Jurkat, Clone E6-1 (cell line): ENCODE results near the gene DUSP5.
"Not testable (repeated sequence)": the region's sequence is repeated elsewhere in the genome, so short reads cannot be mapped to it uniquely, and the experiment has no call there.

Experiments used
- DNase-seq: peaks from one replicate; pipeline ENCODE4 v3.0.0-alpha.2; 2011; ENCODE audit warnings: low read depth, low spot score
- H3K4me3 ChIP-seq: 2 replicates; pipeline ENCODE4 v1.5.1; 2011; ENCODE audit warnings: mild to moderate bottlenecking, low read length, control low read depth, moderate library complexity

Gene DUSP5

GRCh38 chr10:110532628-110533027 lies 34.9 kb downstream of the DUSP5 start:
- H3K4me3 ChIP-seq, DNase-seq: not testable (repeated sequence)

DNA sequence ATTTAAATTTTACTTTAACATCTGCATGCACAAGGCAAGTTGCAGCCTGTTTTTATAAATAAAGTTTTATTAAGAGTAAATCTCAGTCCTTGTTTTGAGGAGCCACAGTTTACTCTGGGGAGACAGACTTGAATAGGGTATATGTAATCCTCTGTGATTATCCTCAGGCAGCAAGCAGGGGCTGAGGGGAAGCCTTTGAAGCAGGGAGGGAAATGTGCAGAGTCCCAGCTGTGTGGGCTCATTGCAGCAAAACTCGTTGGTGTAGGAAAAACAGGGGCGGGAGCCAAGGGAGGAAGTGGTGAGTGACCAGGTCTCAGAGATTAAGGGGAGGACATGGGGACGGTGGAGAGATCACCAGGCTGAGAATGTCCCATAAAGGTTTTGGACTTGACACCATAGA lies 35.4 kb downstream of the DUSP5 start:
- DNase-seq, result no peak

DNA sequence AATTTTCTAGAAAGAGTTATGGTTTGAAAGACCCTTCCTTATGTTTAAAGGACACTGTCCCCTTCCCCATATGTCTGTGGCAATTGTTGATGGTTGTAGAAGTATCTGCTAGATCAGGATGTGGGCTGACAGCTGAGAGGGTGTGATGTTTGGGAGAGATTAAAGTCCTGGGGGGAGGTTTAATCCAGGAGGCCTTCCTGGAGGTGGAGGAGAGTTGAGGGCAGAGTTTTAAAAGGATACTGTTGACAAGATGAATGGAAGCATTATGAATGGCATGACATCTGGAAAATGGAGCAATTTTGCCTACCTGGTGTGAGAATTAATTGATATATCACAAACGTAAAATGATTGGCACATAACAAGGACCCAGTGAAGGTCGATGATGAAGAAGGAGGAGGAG lies 36.9 kb downstream of the DUSP5 start:
- DNase-seq, result peak; percentile 21
- H3K4me3 ChIP-seq, result no peak overlapping the region

More for the DNA sequence above, 35.4 kb downstream of the DUSP5 start:
- H3K4me3 ChIP-seq, result no peak overlapping the region

GRCh38 chr10:110535958-110536891 lies 38.5 kb downstream of the DUSP5 start:
- no peak overlapping the region for H3K4me3 ChIP-seq
- peak; percentile 76 for DNase-seq

- H3K4me3 ChIP-seq, result no peak overlapping the region
- no peak for DNase-seq
Measured at GRCh38 chr10:110539091-110539490, 41.4 kb downstream of the DUSP5 start.

DNA sequence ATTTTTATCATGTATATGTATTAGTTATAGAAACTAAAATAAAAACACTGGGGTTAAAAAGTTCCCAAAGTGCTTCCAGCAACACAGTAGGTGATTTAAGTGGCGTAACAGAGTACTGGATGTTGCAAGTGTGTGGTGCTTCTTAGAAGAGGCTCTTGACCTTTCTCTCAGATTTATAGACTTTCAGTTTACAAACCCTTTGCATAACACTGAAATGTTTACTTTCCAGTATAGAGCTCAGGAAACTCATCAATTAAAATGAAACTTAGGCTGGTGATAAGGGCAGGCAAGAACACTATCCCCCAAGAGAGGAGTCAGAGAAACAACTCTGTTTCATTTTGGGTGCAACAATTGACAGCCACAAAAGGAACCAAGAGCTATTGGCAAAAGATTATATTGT lies 42.3 kb downstream of the DUSP5 start:
- H3K4me3 ChIP-seq, result no peak overlapping the region
- no peak for DNase-seq

GRCh38 chr10:110544958-110545537 lies 47.3 kb downstream of the DUSP5 start:
- no peak for DNase-seq
- H3K4me3 ChIP-seq, result no peak overlapping the region

- H3K4me3 ChIP-seq, result no peak overlapping the region
- no peak for DNase-seq
Measured at GRCh38 chr10:110546077-110546476, 48.4 kb downstream of the DUSP5 start.

GRCh38 chr10:110546499-110547110 lies 48.9 kb downstream of the DUSP5 start:
- no peak for DNase-seq
- H3K4me3 ChIP-seq, result no peak overlapping the region

GRCh38 chr10:110547139-110547761 lies 49.5 kb downstream of the DUSP5 start:
- H3K4me3 ChIP-seq, result no peak overlapping the region
- DNase-seq, result peak; percentile 48

GRCh38 chr10:110548002-110548401 lies 50.3 kb downstream of the DUSP5 start:
- no peak for DNase-seq
- no peak overlapping the region for H3K4me3 ChIP-seq

DNA sequence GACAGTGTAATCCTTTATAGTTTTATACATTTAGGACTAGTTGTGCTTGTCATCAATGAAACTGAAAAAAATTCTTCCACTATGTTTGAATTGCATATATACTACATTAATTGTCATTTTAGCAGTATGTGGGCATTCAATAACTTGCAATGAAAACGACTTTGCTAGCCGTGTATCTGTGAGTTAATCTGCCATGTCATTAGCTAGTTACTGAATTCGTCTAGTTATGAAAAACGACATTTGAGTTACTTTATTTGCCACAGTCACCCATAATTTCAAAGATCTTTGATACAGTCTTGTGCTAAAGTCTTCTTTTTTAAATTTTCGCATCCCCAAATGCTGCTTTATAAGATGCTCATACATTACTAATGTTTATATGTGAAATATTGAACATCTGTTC lies 51.5 kb downstream of the DUSP5 start:
- H3K4me3 ChIP-seq, result no peak overlapping the region
- DNase-seq, result no peak

GRCh38 chr10:110553905-110554304 lies 56.2 kb downstream of the DUSP5 start:
- no peak for DNase-seq

DNA sequence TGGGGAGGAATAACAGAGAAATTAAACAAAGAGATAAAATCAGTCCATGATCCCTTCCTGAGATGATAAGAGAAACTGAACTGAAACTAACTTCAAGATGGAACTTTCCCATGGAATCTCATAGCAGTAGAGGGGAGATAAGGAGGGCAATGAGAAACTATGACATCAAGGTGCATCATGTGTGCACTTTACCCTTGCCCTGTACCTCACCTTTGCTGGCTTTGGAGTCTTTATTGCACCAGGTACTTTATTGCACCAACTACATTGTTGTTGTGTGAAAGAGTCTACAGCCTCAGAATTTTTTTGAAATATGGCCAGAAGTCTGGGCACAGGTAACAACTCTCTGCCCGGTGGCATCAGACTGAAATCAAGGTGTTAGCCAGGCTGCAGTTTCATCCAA lies 58.6 kb downstream of the DUSP5 start:
- no peak overlapping the region for H3K4me3 ChIP-seq
- DNase-seq, result no peak

More at GRCh38 chr10:110553905-110554304, 56.2 kb downstream of the DUSP5 start:
- no peak overlapping the region for H3K4me3 ChIP-seq

DNA sequence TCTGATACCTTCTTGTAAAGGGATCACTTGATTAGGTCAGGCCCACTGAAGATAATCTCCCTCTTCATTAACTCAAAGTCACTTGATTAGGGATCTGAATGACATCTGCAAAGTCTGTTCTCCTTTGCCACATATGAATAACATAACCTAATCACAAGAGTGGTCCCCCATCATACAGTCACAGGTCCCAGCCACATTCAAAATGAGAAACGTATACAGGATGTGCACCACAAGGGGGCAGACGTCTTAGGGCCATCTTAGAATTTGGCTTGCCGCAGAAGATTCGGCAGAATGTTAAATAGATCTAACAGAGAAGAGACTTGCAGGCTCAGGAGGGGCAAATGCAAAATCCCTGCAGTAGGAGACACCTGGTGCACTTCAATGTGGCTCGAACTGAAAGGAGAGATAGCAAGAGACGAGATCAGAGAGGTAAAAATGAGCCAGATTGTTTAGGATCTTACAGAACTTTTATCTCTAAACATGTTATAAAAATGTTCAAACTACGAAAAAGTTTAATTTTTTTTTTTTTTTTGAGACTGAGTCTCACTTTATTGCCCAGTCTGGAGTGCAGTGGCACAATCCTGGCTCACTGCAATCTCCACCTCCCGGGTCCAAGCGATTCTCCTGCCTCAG lies 59.4 kb downstream of the DUSP5 start:
- H3K4me3 ChIP-seq, result no peak overlapping the region
- peak; percentile 60 for DNase-seq

DNA sequence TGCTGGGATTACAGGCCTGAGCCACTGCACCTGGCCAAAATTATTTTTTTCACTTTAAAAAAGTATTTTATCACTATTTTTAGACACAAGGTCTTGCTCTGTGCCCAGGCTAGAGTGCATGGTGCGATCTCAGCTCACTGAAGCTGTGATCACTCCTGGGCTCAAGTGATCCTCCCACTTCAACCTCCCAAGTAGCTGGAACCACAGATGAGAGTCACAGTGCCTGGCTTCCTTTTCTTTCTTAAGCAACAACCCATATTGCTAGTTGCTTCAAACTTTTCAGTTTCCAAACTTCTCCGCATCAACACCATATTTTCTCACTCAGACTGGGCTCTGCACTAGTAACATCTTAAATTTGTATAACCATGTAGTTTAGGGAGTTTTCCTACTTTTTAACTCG lies 60.3 kb downstream of the DUSP5 start:
- no peak for DNase-seq
- H3K4me3 ChIP-seq, result no peak overlapping the region

- H3K4me3 ChIP-seq, result no peak overlapping the region
- no peak for DNase-seq
Measured at GRCh38 chr10:110560012-110560411, 62.3 kb downstream of the DUSP5 start.
